Adrenal gland (tissue), 12 donors: ENCODE results near the gene FYTTD1. TPM values are rescaled to one million over a fixed set of nuclear protein-coding genes. Genes with fewer than 3 reads are reported as not detected.
"Not testable (repeated sequence)": the region's sequence is repeated elsewhere in the genome, so short reads cannot be mapped to it uniquely, and the experiment has no call there.

Experiments used
- DNase-seq, 7 donors: peaks; one replicate each; pipeline ENCODE4 v3.0.0-alpha.2; 2019 to 2020
- H3K27ac ChIP-seq, 5 donors: fragments of 200-600 bp; sonication (generic) in 4 of 5; 1 replicate in 3 of 5; 2 replicates in 2 of 5; pipeline versions ENCODE4 v1.5.1 to v1.8.0; 2016 to 2020; ENCODE audit warnings: mild to moderate bottlenecking in 1 of 5
- H3K27me3 ChIP-seq: fragments of 200-600 bp; 2 replicates; pipeline ENCODE4 v1.8.0; 2021
- H3K36me3 ChIP-seq, 2 donors: fragments of 200-600 bp; replicated peaks in 1 of 2; 1 replicate in 1 of 2; 2 replicates in 1 of 2; pipeline versions ENCODE4 v1.5.1 to v1.8.0; 2018 to 2022
- H3K4me1 ChIP-seq, 2 donors: fragments of 200-600 bp; replicated peaks in 1 of 2; 1 replicate in 1 of 2; 2 replicates in 1 of 2; pipeline versions ENCODE4 v1.5.1 to v1.8.0; 2018 to 2021
- H3K4me3 ChIP-seq, 4 donors: fragments of 200-600 bp; sonication (generic) in 3 of 4; one replicate each; pipeline ENCODE4 v1.5.1; 2016 to 2018
- H3K9me3 ChIP-seq, 3 donors: fragments of 200-600 bp; sonication (generic) in 1 of 3; replicated peaks in 1 of 3; 1 replicate in 2 of 3; 2 replicates in 1 of 3; pipeline versions ENCODE4 v1.5.1 to v1.8.0; 2016 to 2021
- POLR2A ChIP-seq, 2 donors: fragments of 450-650 bp; IDR thresholded peaks; one replicate each; pipeline ENCODE4 v1.6.1; 2017; ENCODE audit warnings: antibody characterized with exemption in 2 of 2, mild to moderate bottlenecking in 2 of 2, moderate library complexity in 1 of 2
- WGBS, 4 donors: extraction: QIAGEN DNeasy Blood & Tissue Kit in 2 of 4; methylation state at CpG; one replicate each; pipeline versions ENCODE4 v1.1.5 to v1.1.7; 2013 to 2017; 5-methylcytosine and 5-hydroxymethylcytosine counted together
- intact Hi-C, 2 donors: fragments of 100-400 bp; cut with DNase I; formaldehyde crosslinking; loops; one replicate each; pipeline versions ENCODE4 v1.14.1 to v1.15.0; 2022 to 2023
- polyA plus RNA-seq, 3 donors: library from polyadenylated mRNA; stranded (reverse); fragments of 200-250 nt in 2 of 3; fragments of 350-450 nt in 1 of 3; fragmentation: Illumina TruSeq in 1 of 3; extraction: RNeasy Lipid Tissue Mini Kit (QIAGEN cat#74804) in 1 of 3; gene quantifications; one replicate each; pipeline ENCODE4 v1.2.3, GENCODE V29; 2013 to 2014
- total RNA-seq, 9 donors: library from RNA; depleted of rRNA in 4 of 9; stranded (reverse); fragments of >200 nt in 4 of 9; fragments of 120-200 nt in 1 of 9; fragmentation: NEBNext Ultra II Directional in 1 of 9; extraction: Animal tissue kit (Norgen Biotek cat#: 25700) in 1 of 9; gene quantifications; one replicate each; pipeline versions ENCODE4 v1.1.0 to v1.2.4, GENCODE V29; 2013 to 2023
- TF ChIP-seq, protein P1 (sequence below), 6 experiments: fragments of 450-650 bp in 4 of 6; fragments of 200-600 bp in 2 of 6; sonication (generic) in 1 of 6; IDR thresholded peaks; 1 replicate in 5 of 6; 2 replicates in 1 of 6; pipeline versions ENCODE4 v1.5.1 to v1.8.0; 2016 to 2021; ENCODE audit warnings: antibody characterized with exemption in 6 of 6, mild to moderate bottlenecking in 2 of 6, moderate library complexity in 1 of 6
- donor health status: healthy with polysubstance abuse.
- donor health status: Bipolar disorder and iron deficiency.
- donor health status: DM: yes; HTN: yes; CAD: no.
- donor health status: DM: no; HTN: no; CAD: no.
- donor health status: DM: no; HTN: no; CAD: no.
- donor health status: DM: yes; HTN: yes; CAD: no.

FYTTD1 gene
- total and polyA plus RNA-seq, 12 donors: 10.1 to 70.4 (median 45.6) TPM

GRCh38 chr3:197706658-197707057 lies 43.0 kb upstream of the FYTTD1 start:
- H3K27ac ChIP-seq: no peak overlapping the region
- no peak overlapping the region for H3K4me3 ChIP-seq
- H3K4me1 ChIP-seq: peaks cover under 1% of the 10 kb centered on the region in 2 donors
- H3K36me3 ChIP-seq: peaks cover 0 to 26% of the 10 kb centered on the region in 2 donors
- no peak for TF ChIP-seq POLR2A (IDR thresholded peaks at IDR 0.05)
- TF ChIP-seq, protein P1, sequence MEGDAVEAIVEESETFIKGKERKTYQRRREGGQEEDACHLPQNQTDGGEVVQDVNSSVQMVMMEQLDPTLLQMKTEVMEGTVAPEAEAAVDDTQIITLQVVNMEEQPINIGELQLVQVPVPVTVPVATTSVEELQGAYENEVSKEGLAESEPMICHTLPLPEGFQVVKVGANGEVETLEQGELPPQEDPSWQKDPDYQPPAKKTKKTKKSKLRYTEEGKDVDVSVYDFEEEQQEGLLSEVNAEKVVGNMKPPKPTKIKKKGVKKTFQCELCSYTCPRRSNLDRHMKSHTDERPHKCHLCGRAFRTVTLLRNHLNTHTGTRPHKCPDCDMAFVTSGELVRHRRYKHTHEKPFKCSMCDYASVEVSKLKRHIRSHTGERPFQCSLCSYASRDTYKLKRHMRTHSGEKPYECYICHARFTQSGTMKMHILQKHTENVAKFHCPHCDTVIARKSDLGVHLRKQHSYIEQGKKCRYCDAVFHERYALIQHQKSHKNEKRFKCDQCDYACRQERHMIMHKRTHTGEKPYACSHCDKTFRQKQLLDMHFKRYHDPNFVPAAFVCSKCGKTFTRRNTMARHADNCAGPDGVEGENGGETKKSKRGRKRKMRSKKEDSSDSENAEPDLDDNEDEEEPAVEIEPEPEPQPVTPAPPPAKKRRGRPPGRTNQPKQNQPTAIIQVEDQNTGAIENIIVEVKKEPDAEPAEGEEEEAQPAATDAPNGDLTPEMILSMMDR (IDR thresholded peaks at IDR 0.05): no peak
- no peaks in the 10 kb centered on the region for H3K27me3 ChIP-seq
- DNase-seq: no peak
- H3K9me3 ChIP-seq: no peaks in the 10 kb centered on the region
- intact Hi-C loops: no loop called here
- 92 to 97% (median 94%) methylated on average over 7 of the region's 7 CpGs for WGBS, 4 donors

GRCh38 chr3:197709135-197709534 lies 40.5 kb upstream of the FYTTD1 start:
- Histone ChIP-seq H3K4me1 (peaks cover 18 to 19% of the 10 kb centered on the region in 2 donors), H3K4me3 (no peak overlapping the region), H3K27me3 (no peaks in the 10 kb centered on the region), H3K9me3 (no peaks in the 10 kb centered on the region), H3K36me3 (peaks cover 0 to 8% of the 10 kb centered on the region in 2 donors), H3K27ac (no peak overlapping the region)
- no peak for DNase-seq
- 90 to 96% (median 93%) methylated on average over 9 of the region's 9 CpGs for WGBS, 4 donors
- no peak for TF ChIP-seq POLR2A (IDR thresholded peaks at IDR 0.05)
- TF ChIP-seq, protein P1 (IDR thresholded peaks at IDR 0.05): no peak
- intact Hi-C loops: no loop called here

DNA sequence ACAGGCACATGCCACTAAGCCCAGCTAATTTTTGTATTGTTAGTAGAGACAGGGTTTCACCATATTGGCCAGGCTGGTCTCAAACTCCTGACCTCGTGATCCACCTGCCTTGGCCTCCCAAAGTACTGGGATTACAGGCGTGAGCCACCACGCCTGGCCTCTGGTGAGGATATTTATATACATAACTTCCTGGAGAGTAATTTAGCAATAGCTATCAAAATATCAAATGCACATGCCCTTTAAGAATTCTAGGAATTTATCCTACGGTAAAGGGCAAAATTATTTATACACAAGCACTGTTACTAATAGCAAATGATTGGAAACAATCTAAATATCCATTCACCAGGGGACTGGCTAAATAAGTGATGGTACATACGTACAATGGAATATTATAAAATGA lies 38.7 kb upstream of the FYTTD1 start:
- H3K36me3 ChIP-seq, H3K9me3 ChIP-seq, H3K4me3 ChIP-seq, H3K27me3 ChIP-seq, DNase-seq, intact Hi-C loops: not testable (repeated sequence)
- Histone ChIP-seq H3K27ac (peak overlapping the region in 1 of 5 donors; percentile 90), H3K4me1 (peaks cover 18 to 19% of the 10 kb centered on the region in 2 donors)
- WGBS, 4 donors: 89 to 96% (median 91%) methylated on average over 5 of the region's 5 CpGs

DNA sequence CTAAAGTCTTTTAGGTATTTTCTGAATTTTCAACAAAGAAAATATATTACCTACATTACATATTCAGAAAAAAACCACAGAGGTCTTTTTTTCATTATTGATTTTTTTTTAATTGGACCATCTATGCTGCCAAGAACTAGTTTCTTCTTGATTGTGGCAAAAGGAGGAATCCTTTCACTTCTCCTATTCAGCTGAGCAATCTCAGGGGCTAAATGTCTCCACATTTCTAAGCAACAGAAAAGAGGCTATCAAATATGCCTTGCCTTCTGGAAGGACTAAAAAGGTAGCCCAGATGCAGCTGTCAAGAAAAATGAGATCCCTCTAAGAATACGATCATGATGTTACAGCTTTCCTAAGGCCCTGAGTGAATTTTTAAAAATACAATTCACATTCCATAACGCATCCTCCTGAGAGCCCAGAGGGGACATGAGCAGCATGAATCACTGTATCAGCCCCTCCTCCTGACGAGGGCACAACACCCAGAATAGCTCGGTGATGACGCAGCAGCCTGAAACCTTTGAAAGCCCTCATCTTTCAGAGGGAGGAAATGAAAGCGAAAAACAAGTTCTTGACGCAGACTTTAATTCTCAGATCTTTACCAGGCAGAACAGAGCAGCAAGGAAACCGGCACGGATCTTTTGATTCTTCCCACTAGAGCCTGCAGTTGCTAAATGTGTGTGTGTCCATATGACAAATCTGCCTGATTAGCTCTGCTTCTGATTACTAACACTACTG lies 37.5 kb upstream of the FYTTD1 start:
- peak; percentile 54 to 90 for TF ChIP-seq POLR2A (IDR thresholded peaks at IDR 0.05)
- TF ChIP-seq, protein P1 (IDR thresholded peaks at IDR 0.05): no peak
- Histone ChIP-seq H3K4me3 (peak overlapping the region in 2 of 4 donors; percentile 20 to 66), H3K27me3 (no peaks in the 10 kb centered on the region), H3K36me3 (no peaks in the 10 kb centered on the region), H3K4me1 (peaks cover 18 to 19% of the 10 kb centered on the region in 2 donors), H3K9me3 (no peaks in the 10 kb centered on the region), H3K27ac (peak overlapping the region; percentile 61 to 96 (median 90))
- peak; percentile 86 to 98 (median 96) for DNase-seq
- intact Hi-C loops: no loop called here
- 0 to 1% (median 0%) methylated on average over 9 of the region's 9 CpGs for WGBS, 4 donors

- H3K4me1 ChIP-seq: peaks cover 18 to 19% of the 10 kb centered on the region in 2 donors
- DNase-seq: peak in 5 of 7 donors; percentile 33 to 69 (median 41)
- intact Hi-C loops: no loop called here
- no peaks in the 10 kb centered on the region for H3K27me3 ChIP-seq
- peak overlapping the region; percentile 61 to 96 (median 90) for H3K27ac ChIP-seq
- H3K36me3 ChIP-seq: no peaks in the 10 kb centered on the region
- WGBS, 4 donors: 37 to 57% (median 43%) methylated on average over 4 of the region's 4 CpGs
- TF ChIP-seq, protein P1 (IDR thresholded peaks at IDR 0.05): no peak
- TF ChIP-seq POLR2A (IDR thresholded peaks at IDR 0.05): no peak
- H3K9me3 ChIP-seq: no peaks in the 10 kb centered on the region
- no peak overlapping the region for H3K4me3 ChIP-seq
Measured at GRCh38 chr3:197713477-197713822, 36.2 kb upstream of the FYTTD1 start.
